A549 (cell line): ENCODE results near the gene SLC7A8.
A peak's percentile ranks its signal among the peaks of the same experiment; 100 is the strongest.

Experiments
- CTCF ChIP-seq: fragments of >200 bp; sonication (Bioruptor Twin); formaldehyde crosslinking; IDR thresholded peaks from 3 replicates; pipeline ENCODE4 v1.5.1; 2016
- HDAC2 ChIP-seq: fragments of 200-600 bp; sonication (generic); IDR thresholded peaks from 2 replicates; pipeline ENCODE4 v1.6.1; 2016
- POLR2A ChIP-seq: IDR thresholded peaks from 2 replicates; pipeline ENCODE4 v1.6.1; 2012; ENCODE audit warnings: mild to moderate bottlenecking, low read length

GRCh38 chr14:23095196-23096108 lies 88.0 kb downstream of the SLC7A8 start, which contains the start of gene C14orf119:
- no peak for TF ChIP-seq HDAC2
- TF ChIP-seq CTCF, result no peak
- peak; percentile 81 for TF ChIP-seq POLR2A
